Measurements from ENCODE around the gene GNA12.

DNA sequence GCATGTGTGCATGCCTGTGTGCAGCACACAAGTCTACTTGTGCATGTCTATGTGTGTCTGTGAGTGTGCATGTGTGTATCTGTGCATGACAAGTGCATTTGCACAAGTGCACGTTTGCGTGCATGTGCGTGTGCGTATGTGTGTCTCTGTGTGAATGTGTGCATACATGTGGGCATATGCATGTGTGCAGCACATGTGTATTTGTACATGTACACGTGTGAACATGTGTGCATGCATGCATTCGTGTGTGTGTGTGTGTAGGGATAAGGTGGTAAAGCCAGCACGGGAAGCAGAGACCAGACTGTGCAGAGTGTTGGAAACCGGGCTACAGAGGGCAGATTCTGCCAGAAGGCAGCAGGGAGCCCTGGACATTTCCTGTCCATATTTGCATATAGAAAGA, 35.9 kb upstream of the GNA12 start:
- no peak for TF ChIP-seq TAF1 (IDR thresholded peaks at IDR 0.05; ENCODE audit: low read depth, low read length)
- no peak for TF ChIP-seq POLR2AphosphoS5 (IDR thresholded peaks at IDR 0.05; ENCODE audit: low read depth, low read length)

All from GM12891 (cell line).